RWPE1 (cell line): ENCODE results near the gene NAALADL2.

Source experiments
- CTCF ChIA-PET: fragments of 350-600 bp; sonication (Branson Sonifier 250); formaldehyde crosslinking; extraction: SDS; loops from one replicate; lab custom pipeline; 2021; lab: Yijun Ruan, JAX
- POLR2A ChIA-PET: fragments of 400-600 bp; formaldehyde crosslinking; extraction: SDS; loops from one replicate; lab custom pipeline; 2020; ENCODE audit warnings: antibody characterized with exemption; ENCODE audit not compliant: low non-redundant PET; lab: Yijun Ruan, JAX
- DNase-seq: peaks from one replicate; pipeline ENCODE4 v3.0.0; 2012; ENCODE audit warnings: low spot score
- H3K27ac ChIP-seq: fragments of 450-650 bp; 2 replicates; pipeline ENCODE4 v1.5.1; 2017
- CTCF ChIP-seq: fragments of 450-650 bp; conservative IDR thresholded peaks from 2 replicates; pipeline ENCODE4 v1.5.1; 2017; ENCODE audit warnings: low read depth, mild to moderate bottlenecking

Gene NAALADL2

GRCh38 chr3:175571096-175571495, 712.0 kb downstream of the NAALADL2 start:
- no peak for TF ChIP-seq CTCF
- H3K27ac ChIP-seq: no peak overlapping the region
- ChIA-PET POLR2A (no interaction called here), CTCF (no interaction called here)
- peak; percentile 2 for DNase-seq

GRCh38 chr3:175573226-175573625, 714.1 kb downstream of the NAALADL2 start:
- H3K27ac ChIP-seq: no peak overlapping the region
- no peak for DNase-seq
- POLR2A ChIA-PET: no interaction called here
- CTCF ChIA-PET: interaction anchor here (0.7 kb wide), 1 partner anchor 366 kb away, joined by 3 read pairs; no protein-coding TSS in a partner anchor
- TF ChIP-seq CTCF: no peak

GRCh38 chr3:175580318-175580717, 721.2 kb downstream of the NAALADL2 start:
- ChIA-PET CTCF (no interaction called here), POLR2A (no interaction called here)
- no peak for TF ChIP-seq CTCF
- H3K27ac ChIP-seq: no peak overlapping the region
- no peak for DNase-seq

- POLR2A ChIA-PET: no interaction called here
Observed at GRCh38 chr3:175585898-175586297, 726.8 kb downstream of the NAALADL2 start.

GRCh38 chr3:175590745-175591144, 731.6 kb downstream of the NAALADL2 start:
- no peak for DNase-seq
- POLR2A ChIA-PET: no interaction called here
- H3K27ac ChIP-seq: no peak overlapping the region
- TF ChIP-seq CTCF: no peak
- CTCF ChIA-PET: no interaction called here

More at GRCh38 chr3:175585898-175586297, 726.8 kb downstream of the NAALADL2 start:
- H3K27ac ChIP-seq: no peak overlapping the region
- CTCF ChIA-PET: no interaction called here
- DNase-seq: peak; percentile 67
- no peak for TF ChIP-seq CTCF

- DNase-seq: no peak
- ChIA-PET POLR2A (no interaction called here), CTCF (no interaction called here)
- no peak for TF ChIP-seq CTCF
- H3K27ac ChIP-seq: no peak overlapping the region
Observed at GRCh38 chr3:175591375-175591774, 732.2 kb downstream of the NAALADL2 start.
